Measurements from ENCODE around the gene TMEM161A.

GRCh38 chr19:19105365-19106055 lies 32.8 kb downstream of the TMEM161A start:
- TF ChIP-seq CTCF (IDR thresholded peaks at IDR 0.05 in 8 of 11, conservative IDR thresholded peaks at IDR 0.05 in 3 of 11) (no peak), POLR2A (IDR thresholded peaks at IDR 0.05) (no peak), POLR2AphosphoS5 (IDR thresholded peaks at IDR 0.05) (peak in 2 of 3 donors; percentile 30 to 31)
